Body of pancreas (tissue), 4 donors: Measurements from ENCODE around the gene HPN.
"Not testable (repeated sequence)": the region's sequence is repeated elsewhere in the genome, so short reads cannot be mapped to it uniquely, and the experiment has no call there.

Experiments used
- POLR2A ChIP-seq, 3 donors: fragments of 450-650 bp; IDR thresholded peaks; one replicate each; pipeline ENCODE4 v1.6.1; 2016; ENCODE audit warnings: antibody characterized with exemption in 3 of 3, mild to moderate bottlenecking in 2 of 3
- TF ChIP-seq, protein P1 (sequence below), 7 experiments: fragments of 450-650 bp in 4 of 7; fragments of 200-600 bp in 3 of 7; sonication (generic) in 3 of 7; IDR thresholded peaks; one replicate each; pipeline ENCODE4 v1.5.1; 2016 to 2019; ENCODE audit warnings: antibody characterized with exemption in 7 of 7

DNA sequence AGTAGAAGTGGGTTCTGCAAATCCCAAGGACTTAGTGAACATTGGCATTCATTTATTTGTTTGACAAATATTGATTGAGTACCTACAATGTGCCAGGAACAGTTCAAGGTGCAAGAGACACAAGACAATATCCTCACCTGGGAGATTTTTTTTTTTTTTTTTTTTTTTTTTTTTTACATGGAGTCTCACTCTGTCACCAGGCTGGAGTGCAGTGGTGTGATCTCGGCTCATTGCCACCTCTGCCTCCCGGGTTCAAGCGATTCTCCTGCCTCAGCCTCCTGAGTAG is 13.0 kb upstream of the HPN start:
- TF ChIP-seq, protein P1, sequence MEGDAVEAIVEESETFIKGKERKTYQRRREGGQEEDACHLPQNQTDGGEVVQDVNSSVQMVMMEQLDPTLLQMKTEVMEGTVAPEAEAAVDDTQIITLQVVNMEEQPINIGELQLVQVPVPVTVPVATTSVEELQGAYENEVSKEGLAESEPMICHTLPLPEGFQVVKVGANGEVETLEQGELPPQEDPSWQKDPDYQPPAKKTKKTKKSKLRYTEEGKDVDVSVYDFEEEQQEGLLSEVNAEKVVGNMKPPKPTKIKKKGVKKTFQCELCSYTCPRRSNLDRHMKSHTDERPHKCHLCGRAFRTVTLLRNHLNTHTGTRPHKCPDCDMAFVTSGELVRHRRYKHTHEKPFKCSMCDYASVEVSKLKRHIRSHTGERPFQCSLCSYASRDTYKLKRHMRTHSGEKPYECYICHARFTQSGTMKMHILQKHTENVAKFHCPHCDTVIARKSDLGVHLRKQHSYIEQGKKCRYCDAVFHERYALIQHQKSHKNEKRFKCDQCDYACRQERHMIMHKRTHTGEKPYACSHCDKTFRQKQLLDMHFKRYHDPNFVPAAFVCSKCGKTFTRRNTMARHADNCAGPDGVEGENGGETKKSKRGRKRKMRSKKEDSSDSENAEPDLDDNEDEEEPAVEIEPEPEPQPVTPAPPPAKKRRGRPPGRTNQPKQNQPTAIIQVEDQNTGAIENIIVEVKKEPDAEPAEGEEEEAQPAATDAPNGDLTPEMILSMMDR (IDR thresholded peaks at IDR 0.05), result not testable (repeated sequence)
- not testable (repeated sequence) for TF ChIP-seq POLR2A (IDR thresholded peaks at IDR 0.05)
